HepG2 (cell line): ENCODE results near the gene FAM114A1. TPM values are rescaled to one million over a fixed set of nuclear protein-coding genes. Genes with fewer than 3 reads are reported as not detected.

Experiments used
- AHR ChIP-seq: IDR thresholded peaks from 2 replicates; pipeline ENCODE4 v1.6.1; 2018; ENCODE audit warnings: missing genetic modification reagents, missing compliant biosample characterization
- BORCS8-MEF2B ChIP-seq: sonication (generic); formaldehyde crosslinking; IDR thresholded peaks from 2 replicates; pipeline ENCODE4 v1.8.0; 2022; ENCODE audit warnings: mild to moderate bottlenecking, missing genetic modification reagents
- ELF3 ChIP-seq: IDR thresholded peaks from 2 replicates; pipeline ENCODE4 v1.6.1; 2016; ENCODE audit warnings: missing genetic modification reagents, missing compliant biosample characterization
- EP300 ChIP-seq, 3 experiments: sonication (generic) in 1 of 3; formaldehyde crosslinking in 1 of 3; IDR thresholded peaks; 2 replicates each; pipeline versions ENCODE4 v1.5.1 to v1.6.1; 2011 to 2020; ENCODE audit warnings: low read depth in 2 of 3, low read length in 2 of 3, borderline replicate concordance in 1 of 3, improper control_type of control experiment in 1 of 3, mild to moderate bottlenecking in 1 of 3, missing genetic modification reagents in 1 of 3, moderate library complexity in 1 of 3
- FOXM1 ChIP-seq: sonication (generic); formaldehyde crosslinking; IDR thresholded peaks from 2 replicates; pipeline ENCODE4 v1.5.0; 2020; ENCODE audit warnings: missing genetic modification reagents
- GABPB1 ChIP-seq: IDR thresholded peaks from 2 replicates; pipeline ENCODE4 v1.6.1; 2016; ENCODE audit warnings: mild to moderate bottlenecking, missing genetic modification reagents, moderate library complexity, missing compliant biosample characterization
- MAX ChIP-seq: IDR thresholded peaks from 2 replicates; pipeline ENCODE4 v1.6.1; 2012; ENCODE audit warnings: inconsistent platforms
- MED1 ChIP-seq: sonication (generic); formaldehyde crosslinking; IDR thresholded peaks from 2 replicates; pipeline ENCODE4 v1.4.0; 2020; ENCODE audit warnings: missing genetic modification reagents
- NFRKB ChIP-seq: fragments of 450-650 bp; IDR thresholded peaks from 2 replicates; pipeline ENCODE4 v1.6.1; 2017
- NR0B2 ChIP-seq: sonication (generic); formaldehyde crosslinking; IDR thresholded peaks from 2 replicates; pipeline ENCODE4 v1.4.0; 2020; ENCODE audit warnings: mild to moderate bottlenecking, missing genetic modification reagents
- SCMH1 ChIP-seq: sonication (generic); formaldehyde crosslinking; IDR thresholded peaks from 2 replicates; pipeline ENCODE4 v1.9.0; 2021; ENCODE audit warnings: missing genetic modification reagents, mild to moderate bottlenecking, borderline replicate concordance
- SNAPC4 ChIP-seq: sonication (generic); formaldehyde crosslinking; IDR thresholded peaks from 2 replicates; pipeline ENCODE4 v1.4.0; 2020; ENCODE audit warnings: mild to moderate bottlenecking, missing genetic modification reagents
- TBP ChIP-seq: sonication (generic); formaldehyde crosslinking; IDR thresholded peaks from 2 replicates; pipeline ENCODE4 v1.5.0; 2020; ENCODE audit warnings: missing genetic modification reagents
- ZFP1 ChIP-seq: IDR thresholded peaks from 2 replicates; pipeline ENCODE4 v1.6.1; 2016
- ZNF691 ChIP-seq: sonication (generic); formaldehyde crosslinking; IDR thresholded peaks from 2 replicates; pipeline ENCODE4 v1.4.0; 2020; ENCODE audit warnings: missing genetic modification reagents, low read depth, mild to moderate bottlenecking, borderline replicate concordance
- ZNF839 ChIP-seq: sonication (generic); formaldehyde crosslinking; IDR thresholded peaks from 2 replicates; pipeline ENCODE4 v1.4.0; 2020; ENCODE audit warnings: missing genetic modification reagents, mild to moderate bottlenecking, borderline replicate concordance
- polyA plus RNA-seq, 8 experiments: library from polyadenylated mRNA; depleted of rRNA in 3 of 8; stranded (reverse) in 7 of 8; unstranded in 1 of 8; fragments of >200 nt; fragmentation: Illumina TruSeq in 4 of 8; extraction: Trizol in 4 of 8; gene quantifications; 2 replicates each; pipeline versions ENCODE4 v1.2.1 to v1.2.3, GENCODE V29; 2011 to 2016; ENCODE audit warnings: low read depth in 4 of 8, missing spikeins in 1 of 8, mixed read lengths in 1 of 8; ENCODE audit not compliant: insufficient read depth in 1 of 8
- total RNA-seq, 5 experiments: library from RNA; depleted of rRNA; stranded (reverse); fragments of >200 nt; fragmentation: Illumina TruSeq; extraction: Trizol; gene quantifications; 2 replicates each; pipeline ENCODE4 v1.2.3, GENCODE V29; 2016; ENCODE audit warnings: low read depth in 1 of 5
- TF ChIP-seq, protein P1 (sequence below): IDR thresholded peaks from 2 replicates; pipeline ENCODE4 v1.6.1; 2016; ENCODE audit warnings: missing compliant biosample characterization, missing genetic modification reagents, borderline replicate concordance
- TF ChIP-seq, protein P2 (sequence below): sonication (generic); formaldehyde crosslinking; IDR thresholded peaks from 2 replicates; pipeline ENCODE4 v1.5.0; 2020; ENCODE audit warnings: missing genetic modification reagents
- TF ChIP-seq, protein P3 (sequence below), 2 experiments: fragments of 450-650 bp in 1 of 2; sonication (generic) in 1 of 2; formaldehyde crosslinking; IDR thresholded peaks; 2 replicates each; pipeline versions ENCODE4 v1.5.0 to v1.8.0; 2020 to 2022; ENCODE audit warnings: mild to moderate bottlenecking in 1 of 2, missing genetic modification reagents in 1 of 2

FAM114A1 gene
- total and polyA plus RNA-seq, 2 of the 13 experiments (the other 11 are each of a cell fraction or from before 2014, with no cell fraction given): 61.0 to 76.9 TPM

GRCh38 chr4:38872620-38873019 is 5.0 kb downstream of the FAM114A1 start (continued):
- TF ChIP-seq, protein P1, sequence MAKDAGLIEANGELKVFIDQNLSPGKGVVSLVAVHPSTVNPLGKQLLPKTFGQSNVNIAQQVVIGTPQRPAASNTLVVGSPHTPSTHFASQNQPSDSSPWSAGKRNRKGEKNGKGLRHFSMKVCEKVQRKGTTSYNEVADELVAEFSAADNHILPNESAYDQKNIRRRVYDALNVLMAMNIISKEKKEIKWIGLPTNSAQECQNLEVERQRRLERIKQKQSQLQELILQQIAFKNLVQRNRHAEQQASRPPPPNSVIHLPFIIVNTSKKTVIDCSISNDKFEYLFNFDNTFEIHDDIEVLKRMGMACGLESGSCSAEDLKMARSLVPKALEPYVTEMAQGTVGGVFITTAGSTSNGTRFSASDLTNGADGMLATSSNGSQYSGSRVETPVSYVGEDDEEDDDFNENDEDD (CRISPR knock-in tag): no peak
- TF ChIP-seq EP300 (IDR thresholded peaks at IDR 0.05; ENCODE audit: low read depth in 2 of 2, low read length in 2 of 2) (peak in 1 of 2 experiments; percentile 61; a peak in 1 of 4 replicates), EP300 (CRISPR knock-in tag; IDR thresholded peaks at IDR 0.05; ENCODE audit: borderline replicate concordance) (no peak), SCMH1 (CRISPR knock-in tag) (no peak), TBP (no peak), ZNF691 (no peak), MED1 (CRISPR knock-in tag) (peak; percentile 47; the same call in 1 of the 2 replicates), ZFP1 (CRISPR knock-in tag) (no peak), MAX (peak; percentile 44; the same call in 1 of the 2 replicates), NR0B2 (CRISPR knock-in tag) (no peak), ELF3 (CRISPR knock-in tag) (no peak; the same call in 1 of the 2 replicates), ZNF839 (CRISPR knock-in tag) (no peak), GABPB1 (no peak), NFRKB (no peak), FOXM1 (CRISPR knock-in tag) (no peak), BORCS8-MEF2B (CRISPR knock-in tag) (no peak), AHR (CRISPR knock-in tag) (no peak), SNAPC4 (no peak)
- TF ChIP-seq, protein P2, sequence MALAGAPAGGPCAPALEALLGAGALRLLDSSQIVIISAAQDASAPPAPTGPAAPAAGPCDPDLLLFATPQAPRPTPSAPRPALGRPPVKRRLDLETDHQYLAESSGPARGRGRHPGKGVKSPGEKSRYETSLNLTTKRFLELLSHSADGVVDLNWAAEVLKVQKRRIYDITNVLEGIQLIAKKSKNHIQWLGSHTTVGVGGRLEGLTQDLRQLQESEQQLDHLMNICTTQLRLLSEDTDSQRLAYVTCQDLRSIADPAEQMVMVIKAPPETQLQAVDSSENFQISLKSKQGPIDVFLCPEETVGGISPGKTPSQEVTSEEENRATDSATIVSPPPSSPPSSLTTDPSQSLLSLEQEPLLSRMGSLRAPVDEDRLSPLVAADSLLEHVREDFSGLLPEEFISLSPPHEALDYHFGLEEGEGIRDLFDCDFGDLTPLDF (CRISPR knock-in tag): no peak
- TF ChIP-seq, protein P3, sequence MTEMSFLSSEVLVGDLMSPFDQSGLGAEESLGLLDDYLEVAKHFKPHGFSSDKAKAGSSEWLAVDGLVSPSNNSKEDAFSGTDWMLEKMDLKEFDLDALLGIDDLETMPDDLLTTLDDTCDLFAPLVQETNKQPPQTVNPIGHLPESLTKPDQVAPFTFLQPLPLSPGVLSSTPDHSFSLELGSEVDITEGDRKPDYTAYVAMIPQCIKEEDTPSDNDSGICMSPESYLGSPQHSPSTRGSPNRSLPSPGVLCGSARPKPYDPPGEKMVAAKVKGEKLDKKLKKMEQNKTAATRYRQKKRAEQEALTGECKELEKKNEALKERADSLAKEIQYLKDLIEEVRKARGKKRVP (CRISPR knock-in tag; IDR thresholded peaks at IDR 0.05): peak in 1 of 2 experiments; percentile 71; a peak in 1 of 4 replicates
